H1 (cell line): Measurements from ENCODE around the gene GBGT1. TPM values are rescaled to one million over a fixed set of nuclear protein-coding genes. Genes with fewer than 3 reads are reported as not detected.

Source experiments
- CTCF ChIA-PET: fragments of 300-600 bp; sonication (Branson Sonifier 250); formaldehyde crosslinking; loops from one replicate; lab custom pipeline; 2021; ENCODE audit not compliant: partially characterized antibody; lab: Charles Lee
- POLR2A ChIA-PET: fragments of 300-600 bp; sonication (Branson Sonifier 250); formaldehyde crosslinking; loops from one replicate; lab custom pipeline; 2021; ENCODE audit warnings: inconsistent platforms; ENCODE audit not compliant: partially characterized antibody; lab: Charles Lee
- DNase-seq, 2 experiments: peaks; one replicate each; pipeline versions ENCODE4 v3.0.0 to v3.0.0-alpha.2; 2010 to 2022; ENCODE audit warnings: low spot score in 2 of 2, low read depth in 1 of 2, mixed read lengths in 1 of 2
- FAIRE-seq: peaks from 2 replicates; lab custom pipeline; 2011; peaks lifted over from hg19 to GRCh38; lab: Jason Lieb, UNC
- H2AFZ ChIP-seq: 2 replicates; pipeline ENCODE4 v1.8.1; 2012; ENCODE audit warnings: low read length, inconsistent platforms
- H2AK5ac ChIP-seq: 2 replicates; pipeline ENCODE4 v1.6.1; 2013; ENCODE audit warnings: low read depth, low read length
- H2BK120ac ChIP-seq: replicated peaks from 2 replicates; pipeline ENCODE3; 2013; ENCODE audit warnings: low read depth, low read length, inconsistent platforms
- H2BK12ac ChIP-seq: 2 replicates; pipeline ENCODE4 v1.6.1; 2013; ENCODE audit warnings: low read depth, low read length
- H2BK15ac ChIP-seq: 2 replicates; pipeline ENCODE4 v1.6.1; 2013; ENCODE audit warnings: low read length
- H2BK20ac ChIP-seq: 2 replicates; pipeline ENCODE4 v1.6.1; 2013; ENCODE audit warnings: low read length
- H2BK5ac ChIP-seq: 2 replicates; pipeline ENCODE4 v1.6.1; 2013; ENCODE audit warnings: low read depth, low read length
- H3K14ac ChIP-seq: 2 replicates; pipeline ENCODE4 v1.6.1; 2013; ENCODE audit warnings: inconsistent platforms; ENCODE audit not compliant: insufficient read length
- H3K18ac ChIP-seq: 2 replicates; pipeline ENCODE4 v1.6.1; 2013; ENCODE audit warnings: low read length; ENCODE audit errors: extremely low read depth
- H3K23ac ChIP-seq: 2 replicates; pipeline ENCODE4 v1.6.1; 2013; ENCODE audit warnings: inconsistent platforms; ENCODE audit not compliant: insufficient read length
- H3K23me2 ChIP-seq: 2 replicates; pipeline ENCODE4 v1.6.1; 2013; ENCODE audit warnings: low read depth, low read length
- H3K27ac ChIP-seq: 2 replicates; pipeline ENCODE4 v1.6.1; 2011; ENCODE audit warnings: low read depth, low read length, inconsistent platforms
- H3K27me3 ChIP-seq, 4 experiments: replicated peaks in 1 of 4; 1 replicate in 1 of 4; 2 replicates in 3 of 4; pipeline versions ENCODE4 v1.6.1 to v1.8.1; 2011 to 2013; ENCODE audit warnings: low read length in 3 of 4, mild to moderate bottlenecking in 3 of 4, inconsistent platforms in 2 of 4, mixed read lengths in 2 of 4, moderate library complexity in 1 of 4; ENCODE audit not compliant: control insufficient read depth in 3 of 4, insufficient read depth in 3 of 4; ENCODE audit errors: extremely low read depth in 1 of 4
- H3K36me3 ChIP-seq, 4 experiments: 2 replicates each; pipeline versions ENCODE4 v1.6.1 to v1.8.1; 2011 to 2013; ENCODE audit warnings: mild to moderate bottlenecking in 4 of 4, low read length in 3 of 4, moderate library complexity in 2 of 4, control low read depth in 1 of 4, inconsistent platforms in 1 of 4; ENCODE audit not compliant: insufficient read depth in 4 of 4, control insufficient read depth in 2 of 4
- H3K4ac ChIP-seq: replicated peaks from 2 replicates; pipeline ENCODE3; 2013; ENCODE audit warnings: low read length, low read depth, mixed read lengths, inconsistent platforms; ENCODE audit not compliant: insufficient read length
- H3K4me1 ChIP-seq, 4 experiments: replicated peaks in 1 of 4; 1 replicate in 1 of 4; 2 replicates in 3 of 4; pipeline versions ENCODE4 v1.6.1 to v1.8.1; 2011 to 2013; ENCODE audit warnings: low read length in 3 of 4, inconsistent platforms in 2 of 4, mixed read lengths in 1 of 4; ENCODE audit not compliant: insufficient read depth in 4 of 4, control insufficient read depth in 3 of 4
- H3K4me2 ChIP-seq, 2 experiments: 2 replicates each; pipeline versions ENCODE4 v1.6.1 to v1.8.1; 2011 to 2013; ENCODE audit warnings: low read depth in 2 of 2, low read length in 2 of 2, control low read depth in 1 of 2, inconsistent platforms in 1 of 2, mild to moderate bottlenecking in 1 of 2; ENCODE audit not compliant: insufficient read depth in 1 of 2
- H3K4me3 ChIP-seq, 4 experiments: fragments of 200-600, 300-600 bp in 1 of 4; sonication (generic), shearing (Covaris generic), sonication (Bioruptor Twin) in 1 of 4; 2 replicates each; pipeline versions ENCODE4 v1.5.1 to v1.8.1; 2011 to 2016; ENCODE audit warnings: low read length in 4 of 4, low read depth in 3 of 4, control low read depth in 2 of 4, inconsistent platforms in 2 of 4, mild to moderate bottlenecking in 2 of 4, mixed read lengths in 1 of 4, moderate library complexity in 1 of 4; ENCODE audit not compliant: insufficient read depth in 2 of 4; ENCODE audit errors: extremely low read depth in 1 of 4
- H3K56ac ChIP-seq: replicated peaks from 2 replicates; pipeline ENCODE3; 2013; ENCODE audit warnings: low read depth, mild to moderate bottlenecking, mixed read lengths, low read length, inconsistent platforms; ENCODE audit not compliant: insufficient read length
- H3K79me1 ChIP-seq: 2 replicates; pipeline ENCODE4 v1.6.1; 2013; ENCODE audit warnings: low read depth, low read length, control low read depth
- H3K79me2 ChIP-seq, 2 experiments: 2 replicates each; pipeline versions ENCODE4 v1.6.1 to v1.8.1; 2012 to 2013; ENCODE audit warnings: low read length in 2 of 2, mild to moderate bottlenecking in 2 of 2, inconsistent platforms in 1 of 2; ENCODE audit not compliant: insufficient read depth in 2 of 2, control insufficient read depth in 1 of 2
- H3K9ac ChIP-seq, 4 experiments: replicated peaks in 1 of 4; 1 replicate in 1 of 4; 2 replicates in 3 of 4; pipeline versions ENCODE4 v1.6.1 to v1.8.1; 2011 to 2013; ENCODE audit warnings: low read depth in 3 of 4, low read length in 3 of 4, control low read depth in 2 of 4, mild to moderate bottlenecking in 2 of 4, moderate library complexity in 2 of 4, inconsistent platforms in 1 of 4; ENCODE audit errors: extremely low read depth in 1 of 4
- H3K9me3 ChIP-seq, 2 experiments: 2 replicates each; pipeline versions ENCODE4 v1.6.1 to v1.8.1; 2012 to 2013; ENCODE audit warnings: mild to moderate bottlenecking in 2 of 2, moderate library complexity in 2 of 2, control low read depth in 1 of 2, inconsistent platforms in 1 of 2, low read depth in 1 of 2, low read length in 1 of 2, mixed read lengths in 1 of 2; ENCODE audit not compliant: insufficient read depth in 2 of 2
- H4K20me1 ChIP-seq, 2 experiments: replicated peaks in 1 of 2; 2 replicates each; pipeline versions ENCODE3 to v1.8.1; 2011 to 2013; ENCODE audit warnings: inconsistent platforms in 2 of 2, low read length in 2 of 2, mild to moderate bottlenecking in 1 of 2; ENCODE audit not compliant: insufficient read depth in 2 of 2, control insufficient read depth in 1 of 2
- H4K5ac ChIP-seq: 2 replicates; pipeline ENCODE4 v1.6.1; 2013; ENCODE audit warnings: low read length, low read depth, mixed read lengths, inconsistent platforms; ENCODE audit not compliant: insufficient read length
- H4K8ac ChIP-seq: 2 replicates; pipeline ENCODE4 v1.8.0; 2013; ENCODE audit warnings: mild to moderate bottlenecking, moderate library complexity, low read length, inconsistent platforms; ENCODE audit not compliant: insufficient read depth; ENCODE audit errors: extremely low read depth
- H4K91ac ChIP-seq: replicated peaks from 2 replicates; pipeline ENCODE3; 2013; ENCODE audit warnings: low read length, mixed read lengths, inconsistent platforms; ENCODE audit not compliant: insufficient read length
- CEBPB ChIP-seq: IDR thresholded peaks from 2 replicates; pipeline ENCODE4 v1.6.1; 2012; ENCODE audit warnings: low read depth, low read length
- MAX ChIP-seq: IDR thresholded peaks from 2 replicates; pipeline ENCODE4 v1.6.1; 2012; ENCODE audit warnings: inconsistent platforms
- NANOG ChIP-seq: IDR thresholded peaks from 2 replicates; pipeline ENCODE4 v1.6.1; 2011; ENCODE audit warnings: low read length, low read depth, mild to moderate bottlenecking, inconsistent platforms; ENCODE audit not compliant: insufficient read depth, poor library complexity, severe bottlenecking
- RXRA ChIP-seq: IDR thresholded peaks from 2 replicates; pipeline ENCODE4 v1.6.1; 2011; ENCODE audit warnings: low read depth, mild to moderate bottlenecking, low read length, moderate library complexity; ENCODE audit not compliant: insufficient read depth
- USF2 ChIP-seq: IDR thresholded peaks from 2 replicates; pipeline ENCODE4 v1.6.1; 2011; ENCODE audit warnings: low read length, improper control_type of control experiment
- WGBS, 2 experiments: shearing (Covaris generic) in 1 of 2; methylation state at CpG; one replicate each; pipeline versions ENCODE4 v1.1.6 to v1.1.7; 2013 to 2015; ENCODE audit warnings: low lambda C conversion rate in 2 of 2, mixed read lengths in 2 of 2, inconsistent platforms in 1 of 2, low coverage in 1 of 2, missing lambda C conversion rate in 1 of 2; ENCODE audit not compliant: insufficient replicate concordance in 2 of 2, insufficient coverage in 1 of 2, insufficient read length in 1 of 2; ENCODE audit errors: extremely low coverage in 1 of 2, missing lambda C conversion rate in 1 of 2; 5-methylcytosine and 5-hydroxymethylcytosine counted together
- polyA plus RNA-seq, 7 experiments: library from polyadenylated mRNA; depleted of rRNA in 3 of 7; stranded (reverse) in 5 of 7; unstranded in 2 of 7; fragments of >200 nt in 5 of 7; fragments of 200-250 nt in 2 of 7; gene quantifications; 1 replicate in 5 of 7; 2 replicates in 1 of 7; 4 replicates in 1 of 7; pipeline versions ENCODE4 v1.2.1 to v1.2.3, GENCODE V29; 2011 to 2013; ENCODE audit warnings: missing spikeins in 2 of 7, mixed read lengths in 2 of 7
- total RNA-seq: library from RNA; stranded (reverse); fragmentation: NEBNext Ultra II Directional; extraction: Animal tissue kit (Norgen Biotek cat#: 25700); gene quantifications from 2 replicates; pipeline ENCODE4 v1.2.1, GENCODE V29; 2021

The GBGT1 gene
- total and polyA plus RNA-seq, 2 of the 8 experiments (the other 6 are each of a cell fraction or from before 2014, with no cell fraction given): 7.1 to 9.7 TPM

GRCh38 chr9:133151041-133151440 lies 12.7 kb downstream of the GBGT1 start:
- no peak for FAIRE-seq
- Histone ChIP-seq H3K23me2 (peaks cover 12% of the 10 kb centered on the region), H2BK120ac (no peak overlapping the region), H3K9me3 (no peaks in the 10 kb centered on the region), H4K91ac (no peak overlapping the region), H2BK12ac (no peak overlapping the region), H3K27ac (no peak overlapping the region), H3K79me1 (no peaks in the 10 kb centered on the region), H2BK15ac (no peak overlapping the region), H3K4me3 (no peak overlapping the region), H3K27me3 (peaks cover 0 to 6% (median 0%) of the 10 kb centered on the region in 4 experiments; a peak in 2 of 7 replicates), H4K20me1 (peaks cover 2 to 16% of the 10 kb centered on the region in 2 experiments)
- no peak for TF ChIP-seq NANOG
- TF ChIP-seq CEBPB: no peak
- TF ChIP-seq USF2: no peak
- TF ChIP-seq MAX: no peak
- TF ChIP-seq RXRA: no peak
- TF ChIP-seq, all 59 proteins: peak for 0
- Histone ChIP-seq H4K8ac (no peak overlapping the region), H3K36me3 (no peaks in the 10 kb centered on the region), H3K18ac (no peak overlapping the region), H4K5ac (no peak overlapping the region), H3K4me1 (peaks cover 0 to 13% (median 10%) of the 10 kb centered on the region in 4 experiments; a peak in 5 of 7 replicates), H2AFZ (no peak overlapping the region), H3K79me2 (no peaks in the 10 kb centered on the region), H2BK20ac (no peak overlapping the region), H2BK5ac (no peak overlapping the region), H2AK5ac (no peak overlapping the region), H3K4me2 (no peak overlapping the region), H3K23ac (no peak overlapping the region), H3K14ac (no peak overlapping the region), H3K56ac (no peak overlapping the region), H3K4ac (no peak overlapping the region), H3K9ac (no peak overlapping the region)
- ChIA-PET POLR2A (interaction anchor here (1.3 to 2.6 kb wide), 2 partner anchors 37 to 200 kb away, joined by 3 to 8 read pairs; no protein-coding TSS in a partner anchor), CTCF (interaction anchor here (1.1 to 11.7 kb wide), 2 partner anchors 41 to 125 kb away, joined by 3 to 337 read pairs; no protein-coding TSS in a partner anchor)
- DNase-seq: no peak
- WGBS, 2 experiments: 93% methylated on average over 6 of the region's 6 CpGs; no CpG with 5 or more reads in 1 of the 2 experiments
